Smooth muscle cell (in vitro differentiated cells): ENCODE measurements around the gene KRT33B. TPM values are rescaled to one million over a fixed set of nuclear protein-coding genes. Genes with fewer than 3 reads are reported as not detected.

Experiments used
- DNase-seq: peaks from one replicate; lab custom pipeline; 2025; ENCODE audit not compliant: unreplicated experiment; lab: John Stamatoyannopoulos, UW
- H2AFZ ChIP-seq: fragments of 200-600 bp; sonication (generic); 2 replicates; pipeline ENCODE4 v1.6.0; 2016; ENCODE audit warnings: antibody characterized with exemption, low read depth, mild to moderate bottlenecking
- H3F3A ChIP-seq: fragments of 200-600 bp; sonication (generic); 2 replicates; pipeline ENCODE4 v1.6.0; 2017; ENCODE audit warnings: antibody characterized with exemption, low read depth
- H3K27ac ChIP-seq: fragments of 200-600 bp; sonication (generic); 2 replicates; pipeline ENCODE4 v1.5.1; 2016; ENCODE audit warnings: low read depth, mild to moderate bottlenecking
- H3K27me3 ChIP-seq: fragments of 200-600 bp; sonication (generic); 2 replicates; pipeline ENCODE4 v1.6.1; 2016; ENCODE audit warnings: low read depth, mild to moderate bottlenecking
- H3K36me3 ChIP-seq: fragments of 200-600 bp; sonication (generic); 2 replicates; pipeline ENCODE4 v1.5.1; 2016; ENCODE audit warnings: low read depth
- H3K4me1 ChIP-seq: fragments of 200-600 bp; sonication (generic); 2 replicates; pipeline ENCODE4 v1.5.1; 2016; ENCODE audit warnings: low read depth
- H3K4me2 ChIP-seq: fragments of 200-600 bp; sonication (generic); 2 replicates; pipeline ENCODE4 v1.6.0; 2016; ENCODE audit warnings: mild to moderate bottlenecking
- H3K4me3 ChIP-seq: fragments of 200-600 bp; sonication (generic); 2 replicates; pipeline ENCODE4 v1.5.1; 2016; ENCODE audit warnings: mild to moderate bottlenecking
- H3K79me2 ChIP-seq: fragments of 200-600 bp; sonication (generic); 2 replicates; pipeline ENCODE4 v1.6.0; 2016; ENCODE audit warnings: low read depth, mild to moderate bottlenecking
- H3K9ac ChIP-seq: fragments of 200-600 bp; sonication (generic); 2 replicates; pipeline ENCODE4 v1.6.0; 2016; ENCODE audit warnings: low read depth
- H3K9me3 ChIP-seq: fragments of 200-600 bp; sonication (generic); replicated peaks from 2 replicates; pipeline ENCODE4 v1.5.1; 2016; ENCODE audit warnings: low read depth
- H4K20me1 ChIP-seq: fragments of 200-600 bp; sonication (generic); 2 replicates; pipeline ENCODE4 v1.6.0; 2016; ENCODE audit warnings: low read depth
- CTCF ChIP-seq: fragments of 200-600 bp; sonication (generic); IDR thresholded peaks from 2 replicates; pipeline ENCODE4 v1.5.1; 2017; ENCODE audit warnings: borderline replicate concordance, mild to moderate bottlenecking, antibody characterized with exemption; ENCODE audit not compliant: insufficient read depth, poor library complexity, severe bottlenecking
- WGBS: methylation state at CpG from one replicate; pipeline ENCODE4 v1.1.7; 2016; ENCODE audit warnings: low lambda C conversion rate; 5-methylcytosine and 5-hydroxymethylcytosine counted together
- polyA plus RNA-seq: library from polyadenylated mRNA; unstranded; fragments of >200 nt; fragmentation: Nextera tagmentation; extraction: Ambion mirVana; gene quantifications from 2 replicates; pipeline ENCODE4 v1.2.1, GENCODE V29; 2016
- total RNA-seq: library from RNA; depleted of rRNA; stranded (reverse); fragments of >200 nt; gene quantifications from 2 replicates; pipeline ENCODE4 v1.2.3, GENCODE V29; 2014

KRT33B gene
- total and polyA plus RNA-seq, 2 experiments from 2014 or later = 1.1 to 2.7 TPM

DNA sequence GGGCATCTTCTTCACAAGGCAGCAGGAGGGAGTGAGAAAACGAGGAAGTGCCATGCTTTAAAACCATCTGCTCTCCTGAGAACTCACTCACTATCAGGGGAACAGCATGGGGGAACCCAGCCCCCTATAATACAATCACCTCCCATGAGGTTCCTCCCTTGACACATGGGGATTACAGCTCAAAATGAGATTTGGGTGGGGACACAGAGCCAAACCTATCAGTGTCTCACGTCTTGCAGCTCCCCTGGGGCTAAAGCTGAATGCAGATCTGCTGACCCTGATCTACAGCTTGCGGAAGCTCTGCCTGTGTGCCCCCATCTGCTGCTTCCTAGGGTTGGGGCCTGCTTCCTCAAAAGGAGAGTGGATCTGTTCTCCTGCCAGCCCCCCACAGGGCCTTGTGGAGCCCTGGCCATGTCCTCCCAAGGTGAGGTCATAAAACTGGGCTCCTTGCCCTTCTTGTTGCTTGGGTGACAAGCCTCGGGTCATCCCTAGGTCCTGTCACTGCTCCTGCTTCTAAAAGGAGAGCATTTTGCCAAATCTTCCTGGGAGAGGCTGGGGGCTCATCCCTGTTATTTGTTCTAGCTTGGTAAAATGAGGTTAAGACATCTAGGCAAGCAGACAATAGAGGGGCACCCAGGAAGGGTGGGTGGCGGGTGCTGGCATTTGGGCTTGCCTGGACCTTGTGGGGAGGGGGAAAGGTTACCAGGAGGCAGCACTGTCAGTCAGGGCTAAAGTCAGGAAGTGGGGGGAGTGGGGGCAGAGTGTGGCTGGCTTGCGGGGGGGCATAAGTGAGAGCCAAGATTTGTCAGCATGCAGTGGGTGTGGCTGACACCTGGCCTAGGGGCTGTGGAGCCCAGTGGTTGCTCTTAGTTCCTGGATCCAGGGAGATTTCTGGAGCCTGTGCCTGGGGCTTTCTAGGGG lies 35.0 kb downstream of the KRT33B start:
- WGBS = 82% methylated on average over 5 of the region's 6 CpGs
- DNase-seq = no peak

DNA sequence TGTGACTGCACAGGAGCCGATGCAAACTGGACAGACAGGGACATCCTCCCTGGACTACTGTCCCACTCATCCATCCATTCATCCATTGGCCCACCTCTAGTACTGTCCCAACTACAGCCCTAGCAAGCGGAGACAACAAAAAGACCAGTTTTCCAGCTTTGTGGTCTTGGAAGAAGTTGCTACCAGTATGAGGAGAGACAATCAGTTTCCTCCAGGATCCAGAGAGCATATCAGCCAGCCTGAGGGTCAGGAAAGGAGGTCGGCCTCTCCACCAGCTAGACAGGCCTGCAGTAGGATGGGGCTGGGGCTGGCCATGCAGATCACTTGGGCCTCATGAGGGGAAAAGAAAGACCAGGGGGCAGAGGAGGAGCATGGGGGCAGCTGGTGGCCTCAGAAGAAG lies 35.8 kb downstream of the KRT33B start:
- Histone ChIP-seq H3K4me3 (no peak overlapping the region), H3K9me3 (no peaks in the 10 kb centered on the region), H3K27me3 (no peaks in the 10 kb centered on the region), H3F3A (no peaks in the 10 kb centered on the region), H3K4me2 (no peak overlapping the region), H3K36me3 (no peaks in the 10 kb centered on the region), H3K4me1 (no peaks in the 10 kb centered on the region), H2AFZ (no peak overlapping the region), H3K9ac (no peak overlapping the region), H4K20me1 (no peaks in the 10 kb centered on the region), H3K27ac (no peak overlapping the region), H3K79me2 (no peaks in the 10 kb centered on the region)
- no peak for TF ChIP-seq CTCF
- WGBS = 95% methylated on average over 3 of the region's 3 CpGs
- no peak for DNase-seq

More for the DNA sequence above, 35.0 kb downstream of the KRT33B start:
- Histone ChIP-seq H3K9ac (no peak overlapping the region), H2AFZ (no peak overlapping the region), H3F3A (no peaks in the 10 kb centered on the region), H3K9me3 (no peaks in the 10 kb centered on the region), H4K20me1 (no peaks in the 10 kb centered on the region), H3K4me3 (no peak overlapping the region), H3K4me1 (no peaks in the 10 kb centered on the region), H3K36me3 (no peaks in the 10 kb centered on the region), H3K27ac (no peak overlapping the region), H3K4me2 (no peak overlapping the region), H3K79me2 (no peaks in the 10 kb centered on the region), H3K27me3 (no peaks in the 10 kb centered on the region)
- TF ChIP-seq CTCF = no peak

DNA sequence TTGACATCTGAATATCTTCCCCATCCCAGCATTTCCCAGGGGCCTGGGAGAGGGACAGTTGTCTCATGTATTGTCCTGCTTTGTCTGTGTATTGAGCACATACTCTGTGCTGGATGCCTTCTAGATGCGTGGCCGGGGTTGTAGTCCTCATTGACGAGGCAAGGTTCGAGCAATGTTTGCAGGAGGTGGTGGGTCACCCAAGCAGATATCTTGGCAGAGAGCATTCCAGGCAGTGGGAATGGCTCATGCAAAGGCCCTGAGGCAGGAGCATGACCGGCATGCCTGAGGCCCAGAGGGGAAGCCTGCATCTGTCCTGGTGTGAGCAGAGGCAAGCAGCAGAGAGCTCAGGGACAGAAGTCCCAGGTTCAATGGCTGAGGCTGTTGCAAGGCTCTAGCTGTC lies 36.5 kb downstream of the KRT33B start:
- WGBS = 93% methylated on average over 5 of the region's 5 CpGs
- H3K27me3 ChIP-seq = no peaks in the 10 kb centered on the region

More for the DNA sequence above, 36.5 kb downstream of the KRT33B start:
- Histone ChIP-seq H3K9ac (no peak overlapping the region), H2AFZ (no peak overlapping the region), H3K79me2 (no peaks in the 10 kb centered on the region), H3K4me3 (no peak overlapping the region), H3K9me3 (no peaks in the 10 kb centered on the region), H3F3A (no peaks in the 10 kb centered on the region), H3K27ac (no peak overlapping the region), H3K4me1 (no peaks in the 10 kb centered on the region), H3K36me3 (no peaks in the 10 kb centered on the region), H3K4me2 (no peak overlapping the region), H4K20me1 (no peaks in the 10 kb centered on the region)
- no peak for DNase-seq
- TF ChIP-seq CTCF = no peak
